Endothelial cell of umbilical vein (primary cell): ENCODE data around the gene MDP1. TPM values are rescaled to one million over a fixed set of nuclear protein-coding genes. Genes with fewer than 3 reads are reported as not detected.

Source experiments
- BruUV-seq: library from RNA; stranded (reverse); fragments of 400-500 nt; replicated peaks from 2 replicates; lab custom pipeline; 2021; lab: Mats Ljungman, UMichigan
- CTCF ChIA-PET: fragments of 300-600, 350-600 bp; sonication (Branson Sonifier 250); formaldehyde crosslinking; loops from one replicate; lab custom pipeline; 2021; ENCODE audit warnings: antibody characterized with exemption, inconsistent platforms; lab: Charles Lee
- POLR2A ChIA-PET: fragments of 300-600, 350-600 bp; sonication (Branson Sonifier 250); formaldehyde crosslinking; loops from one replicate; lab custom pipeline; 2021; ENCODE audit warnings: antibody characterized with exemption, inconsistent platforms; lab: Charles Lee
- DNase-seq: peaks from one replicate; pipeline ENCODE4 v3.0.0-alpha.2; 2011; ENCODE audit warnings: low read depth, low spot score
- FAIRE-seq: peaks from 2 replicates; lab custom pipeline; 2011; peaks lifted over from hg19 to GRCh38; lab: Jason Lieb, UNC
- H2AFZ ChIP-seq: 2 replicates; pipeline ENCODE4 v1.6.0; 2012; ENCODE audit warnings: low read depth, low read length, control low read depth, inconsistent platforms
- H3K27ac ChIP-seq: 2 replicates; pipeline ENCODE4 v1.5.1; 2011; ENCODE audit warnings: low read depth, mild to moderate bottlenecking, control low read depth, low read length, moderate library complexity; ENCODE audit not compliant: insufficient read depth
- H3K27me3 ChIP-seq, 2 experiments: 2 replicates each; pipeline versions ENCODE4 v1.6.0 to v1.6.1; 2011; ENCODE audit warnings: low read length in 2 of 2, mixed read lengths in 1 of 2; ENCODE audit not compliant: control insufficient read depth in 2 of 2, insufficient read depth in 2 of 2
- H3K36me3 ChIP-seq, 2 experiments: 2 replicates in 1 of 2; 3 replicates in 1 of 2; pipeline ENCODE4 v1.5.1; 2011; ENCODE audit warnings: low read length in 2 of 2, mild to moderate bottlenecking in 1 of 2, moderate library complexity in 1 of 2; ENCODE audit not compliant: control insufficient read depth in 2 of 2, insufficient read depth in 2 of 2; ENCODE audit errors: extremely low read depth in 1 of 2
- H3K4me1 ChIP-seq: 3 replicates; pipeline ENCODE4 v1.5.1; 2011; ENCODE audit warnings: mild to moderate bottlenecking, low read length; ENCODE audit not compliant: control insufficient read depth, insufficient read depth; ENCODE audit errors: extremely low read depth
- H3K4me2 ChIP-seq: 2 replicates; pipeline ENCODE4 v1.6.1; 2011; ENCODE audit warnings: low read length, control low read depth, mixed read lengths; ENCODE audit not compliant: insufficient read depth
- H3K4me3 ChIP-seq, 3 experiments: fragments of 200-600 bp in 1 of 3; sonication (generic), shearing (Covaris generic) in 1 of 3; replicated peaks in 1 of 3; 2 replicates each; pipeline ENCODE4 v1.5.1; 2011 to 2016; ENCODE audit warnings: control low read depth in 3 of 3, low read length in 3 of 3, mild to moderate bottlenecking in 2 of 3, inconsistent platforms in 1 of 3, low read depth in 1 of 3, moderate library complexity in 1 of 3; ENCODE audit not compliant: insufficient read depth in 1 of 3
- H3K79me2 ChIP-seq: 2 replicates; pipeline ENCODE4 v1.6.0; 2012; ENCODE audit warnings: low read length, inconsistent platforms; ENCODE audit not compliant: control insufficient read depth, insufficient read depth
- H3K9ac ChIP-seq: replicated peaks from 2 replicates; pipeline ENCODE3; 2011; ENCODE audit warnings: low read length, control low read depth; ENCODE audit not compliant: insufficient read depth; ENCODE audit errors: extremely low read depth
- H3K9me1 ChIP-seq: replicated peaks from 3 replicates; pipeline ENCODE4 v1.6.0; 2011; ENCODE audit warnings: mild to moderate bottlenecking, low read length; ENCODE audit not compliant: control insufficient read depth, insufficient read depth; ENCODE audit errors: extremely low read depth
- H3K9me3 ChIP-seq: replicated peaks from 2 replicates; pipeline ENCODE4 v1.5.1; 2012; ENCODE audit warnings: low read length, inconsistent platforms; ENCODE audit not compliant: control insufficient read depth, insufficient read depth
- H4K20me1 ChIP-seq: replicated peaks from 2 replicates; pipeline ENCODE3; 2011; ENCODE audit warnings: mild to moderate bottlenecking, low read length; ENCODE audit not compliant: control insufficient read depth, insufficient read depth; ENCODE audit errors: extremely low read depth
- EZH2 ChIP-seq: IDR thresholded peaks from 2 replicates; pipeline ENCODE4 v1.6.1; 2012; ENCODE audit warnings: borderline replicate concordance, low read depth, mild to moderate bottlenecking, moderate library complexity, low read length, inconsistent platforms; ENCODE audit not compliant: severe bottlenecking
- FOS ChIP-seq: IDR thresholded peaks from 2 replicates; pipeline ENCODE4 v1.6.1; 2011; ENCODE audit warnings: mild to moderate bottlenecking, low read length, moderate library complexity, borderline replicate concordance; ENCODE audit not compliant: insufficient read depth
- GATA2 ChIP-seq: IDR thresholded peaks from 2 replicates; pipeline ENCODE4 v1.7.0; 2011; ENCODE audit warnings: low read depth, mild to moderate bottlenecking, moderate library complexity, mixed read lengths, low read length; ENCODE audit not compliant: insufficient read length, insufficient read depth
- JUN ChIP-seq: IDR thresholded peaks from 2 replicates; pipeline ENCODE4 v1.6.1; 2011; ENCODE audit warnings: borderline replicate concordance, low read depth; ENCODE audit not compliant: insufficient read length, insufficient read depth
- POLR2AphosphoS5 ChIP-seq: IDR thresholded peaks from 2 replicates; pipeline ENCODE4 v1.6.1; 2012; ENCODE audit warnings: low read depth, mild to moderate bottlenecking, control low read depth, low read length, moderate library complexity; ENCODE audit not compliant: insufficient read depth
- dilution Hi-C: fragments of 300-500 bp; cut with MboI; formaldehyde crosslinking; loops from one replicate; pipeline ENCODE4 v1.15.0; 2019; ENCODE audit warnings: low sequenced_read_pairs; ENCODE audit not compliant: extremely low pct_ligation_motif_present
- intact Hi-C: fragments of 100-400 bp; cut with micrococcal nuclease; formaldehyde crosslinking; loops from one replicate; pipeline ENCODE4 v1.10.0; 2022
- polyA plus RNA-seq, 4 experiments: library from polyadenylated mRNA; depleted of rRNA in 3 of 4; stranded (reverse) in 3 of 4; unstranded in 1 of 4; fragments of >200 nt; gene quantifications; 2 replicates each; pipeline versions ENCODE4 v1.2.1 to v1.2.3, GENCODE V29; 2011 to 2012; ENCODE audit warnings: missing spikeins in 1 of 4
- total RNA-seq: library from RNA; stranded (reverse); gene quantifications from 2 replicates; pipeline ENCODE4 v1.2.3, GENCODE V29; 2021
- TF ChIP-seq, protein P1 (sequence below): IDR thresholded peaks from 2 replicates; pipeline ENCODE4 v1.6.1; 2011; ENCODE audit not compliant: insufficient read depth, insufficient read length
- TF ChIP-seq, protein P2 (sequence below), 2 donors: IDR thresholded peaks; 1 replicate in 1 of 2; 2 replicates in 1 of 2; pipeline ENCODE4 v1.5.1; 2011; ENCODE audit warnings: low read length in 2 of 2, mild to moderate bottlenecking in 2 of 2, moderate library complexity in 2 of 2, control low read depth in 1 of 2, inconsistent platforms in 1 of 2, low read depth in 1 of 2; ENCODE audit not compliant: insufficient read depth in 1 of 2; ENCODE audit errors: extremely low read depth in 1 of 2

MDP1 gene
- total and polyA plus RNA-seq, 2 donors (not counting 3 experiments of a cell fraction or from before 2014, with no cell fraction given) = 8.1 to 22.7 TPM

DNA sequence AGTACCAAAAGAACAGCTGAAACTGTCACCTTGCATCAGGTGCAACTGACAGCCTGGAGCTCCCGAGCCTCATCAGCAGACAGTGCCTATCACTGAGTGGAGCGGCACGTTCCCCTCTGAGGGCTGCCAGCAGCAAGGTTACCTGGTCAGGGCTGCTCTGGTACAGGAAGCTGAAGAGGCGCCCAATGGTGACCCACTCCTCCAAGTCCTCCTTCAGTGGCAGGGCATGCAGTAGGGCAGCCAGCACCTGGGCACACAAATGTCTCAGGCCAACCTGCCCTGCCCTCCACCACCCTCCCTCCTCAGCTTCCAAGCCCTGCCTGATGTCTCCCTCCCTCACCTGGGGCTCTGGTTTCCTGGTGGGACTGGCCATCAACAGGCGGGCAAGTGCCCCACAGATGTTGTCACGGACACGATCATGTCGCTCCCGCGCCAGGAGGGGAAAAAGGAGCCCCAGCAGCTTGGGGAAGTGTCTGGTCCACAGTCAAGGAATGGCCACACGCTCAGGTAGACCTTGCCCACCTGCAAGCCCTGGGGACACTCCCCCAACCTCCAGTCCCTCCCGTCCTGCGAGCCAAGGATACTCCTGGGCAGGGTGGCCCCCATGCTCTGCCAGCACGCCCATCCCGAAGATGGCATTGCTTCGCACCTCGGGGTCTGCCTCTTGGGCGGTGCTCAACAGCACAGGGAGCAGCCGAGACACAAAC, 34.3 kb downstream of the MDP1 start:
- Histone ChIP-seq H3K9me3 (no peaks in the 10 kb centered on the region), H3K79me2 (no peaks in the 10 kb centered on the region), H3K4me2 (no peak overlapping the region), H2AFZ (no peak overlapping the region), H3K36me3 (peaks cover 0 to 42% of the 10 kb centered on the region in 2 experiments), H3K4me3 (no peak overlapping the region), H3K9ac (no peak overlapping the region), H4K20me1 (no peaks in the 10 kb centered on the region), H3K27me3 (no peaks in the 10 kb centered on the region), H3K4me1 (no peaks in the 10 kb centered on the region), H3K27ac (no peak overlapping the region), H3K9me1 (no peaks in the 10 kb centered on the region)
- no TSS peak for BruUV-seq
- intact Hi-C loops = no loop called here
- TF ChIP-seq FOS = no peak
- TF ChIP-seq, protein P1, sequence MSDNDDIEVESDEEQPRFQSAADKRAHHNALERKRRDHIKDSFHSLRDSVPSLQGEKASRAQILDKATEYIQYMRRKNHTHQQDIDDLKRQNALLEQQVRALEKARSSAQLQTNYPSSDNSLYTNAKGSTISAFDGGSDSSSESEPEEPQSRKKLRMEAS = no peak
- no peak for TF ChIP-seq GATA2
- TF ChIP-seq POLR2AphosphoS5 = no peak
- TF ChIP-seq, protein P2, sequence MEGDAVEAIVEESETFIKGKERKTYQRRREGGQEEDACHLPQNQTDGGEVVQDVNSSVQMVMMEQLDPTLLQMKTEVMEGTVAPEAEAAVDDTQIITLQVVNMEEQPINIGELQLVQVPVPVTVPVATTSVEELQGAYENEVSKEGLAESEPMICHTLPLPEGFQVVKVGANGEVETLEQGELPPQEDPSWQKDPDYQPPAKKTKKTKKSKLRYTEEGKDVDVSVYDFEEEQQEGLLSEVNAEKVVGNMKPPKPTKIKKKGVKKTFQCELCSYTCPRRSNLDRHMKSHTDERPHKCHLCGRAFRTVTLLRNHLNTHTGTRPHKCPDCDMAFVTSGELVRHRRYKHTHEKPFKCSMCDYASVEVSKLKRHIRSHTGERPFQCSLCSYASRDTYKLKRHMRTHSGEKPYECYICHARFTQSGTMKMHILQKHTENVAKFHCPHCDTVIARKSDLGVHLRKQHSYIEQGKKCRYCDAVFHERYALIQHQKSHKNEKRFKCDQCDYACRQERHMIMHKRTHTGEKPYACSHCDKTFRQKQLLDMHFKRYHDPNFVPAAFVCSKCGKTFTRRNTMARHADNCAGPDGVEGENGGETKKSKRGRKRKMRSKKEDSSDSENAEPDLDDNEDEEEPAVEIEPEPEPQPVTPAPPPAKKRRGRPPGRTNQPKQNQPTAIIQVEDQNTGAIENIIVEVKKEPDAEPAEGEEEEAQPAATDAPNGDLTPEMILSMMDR (IDR thresholded peaks at IDR 0.05; ENCODE audit: extremely low read depth in 1 of 2, insufficient read depth in 1 of 2, low read depth in 1 of 2, low read length in 2 of 2) = no peak
- TF ChIP-seq JUN = no peak
- no peak for TF ChIP-seq EZH2
- ChIA-PET POLR2A (no interaction called here), CTCF (interaction anchor here (0.8 to 2.4 kb wide), 3 partner anchors 21 to 116 kb away, joined by 3 to 9 read pairs (median 7); partner anchors contain the start of gene IRF9)
- dilution Hi-C loops = no loop called here
- FAIRE-seq = no peak
- no peak for DNase-seq
